ENCODE data around the gene COX10.

DNA sequence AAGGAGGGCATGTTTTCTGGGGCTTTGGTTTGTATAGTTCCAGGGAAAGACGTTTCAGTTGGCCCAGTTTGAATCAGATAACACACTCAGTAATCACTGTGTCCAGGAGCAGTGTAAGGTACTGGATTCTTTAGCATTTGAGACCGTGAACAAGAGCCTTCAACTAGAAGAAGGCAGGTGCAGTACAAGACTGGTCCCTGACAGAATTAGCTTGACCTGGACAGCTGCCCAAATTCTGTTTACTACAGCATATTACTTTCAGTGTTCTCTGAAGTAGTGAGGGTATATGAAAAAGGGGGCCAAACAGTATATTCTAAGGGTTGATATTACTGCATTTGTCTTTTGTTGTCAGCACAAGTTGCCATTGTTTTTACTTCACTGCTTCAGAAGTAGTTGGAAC lies 81.3 kb downstream of the COX10 start:
- TF ChIP-seq, protein P1, sequence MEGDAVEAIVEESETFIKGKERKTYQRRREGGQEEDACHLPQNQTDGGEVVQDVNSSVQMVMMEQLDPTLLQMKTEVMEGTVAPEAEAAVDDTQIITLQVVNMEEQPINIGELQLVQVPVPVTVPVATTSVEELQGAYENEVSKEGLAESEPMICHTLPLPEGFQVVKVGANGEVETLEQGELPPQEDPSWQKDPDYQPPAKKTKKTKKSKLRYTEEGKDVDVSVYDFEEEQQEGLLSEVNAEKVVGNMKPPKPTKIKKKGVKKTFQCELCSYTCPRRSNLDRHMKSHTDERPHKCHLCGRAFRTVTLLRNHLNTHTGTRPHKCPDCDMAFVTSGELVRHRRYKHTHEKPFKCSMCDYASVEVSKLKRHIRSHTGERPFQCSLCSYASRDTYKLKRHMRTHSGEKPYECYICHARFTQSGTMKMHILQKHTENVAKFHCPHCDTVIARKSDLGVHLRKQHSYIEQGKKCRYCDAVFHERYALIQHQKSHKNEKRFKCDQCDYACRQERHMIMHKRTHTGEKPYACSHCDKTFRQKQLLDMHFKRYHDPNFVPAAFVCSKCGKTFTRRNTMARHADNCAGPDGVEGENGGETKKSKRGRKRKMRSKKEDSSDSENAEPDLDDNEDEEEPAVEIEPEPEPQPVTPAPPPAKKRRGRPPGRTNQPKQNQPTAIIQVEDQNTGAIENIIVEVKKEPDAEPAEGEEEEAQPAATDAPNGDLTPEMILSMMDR (conservative IDR thresholded peaks at IDR 0.05; ENCODE audit: low read depth, low read length) = no peak
- no peak for TF ChIP-seq EZH2 (IDR thresholded peaks at IDR 0.05; ENCODE audit: borderline replicate concordance, low read depth, low read length, poor library complexity, severe bottlenecking)
